Stomach (tissue), 4 donors: ENCODE results near the gene MRPL17.

Source experiments
- POLR2A ChIP-seq, 4 donors: fragments of 450-650 bp; IDR thresholded peaks; one replicate each; pipeline ENCODE4 v1.6.1; 2016; ENCODE audit warnings: antibody characterized with exemption in 4 of 4, control low read depth in 2 of 4, mild to moderate bottlenecking in 1 of 4, moderate library complexity in 1 of 4
- TF ChIP-seq, protein P1 (sequence below), 7 experiments: fragments of 450-650 bp in 4 of 7; fragments of 200-600 bp in 3 of 7; sonication (generic) in 3 of 7; IDR thresholded peaks; one replicate each; pipeline ENCODE4 v1.5.1; 2016 to 2019; ENCODE audit warnings: antibody characterized with exemption in 7 of 7, control low read depth in 2 of 7, mild to moderate bottlenecking in 1 of 7

DNA sequence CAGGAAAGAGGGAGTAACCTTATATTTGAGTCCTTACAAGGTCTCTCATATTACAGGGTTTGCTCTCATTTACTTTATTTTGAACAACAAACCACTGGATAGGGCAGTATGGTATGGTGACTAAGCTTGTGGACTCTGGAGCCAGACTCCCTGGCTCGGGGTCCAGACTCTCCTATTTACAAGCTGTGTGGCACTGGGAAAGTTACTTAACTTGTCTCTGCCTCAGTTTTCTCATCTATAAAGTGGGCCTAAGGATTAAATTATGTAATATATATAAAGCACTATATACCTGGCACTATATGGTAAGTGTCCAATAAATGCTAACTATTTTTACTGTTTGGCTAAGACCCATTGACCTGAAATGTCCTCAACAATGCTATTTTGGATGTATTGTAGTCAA is 25.8 kb downstream of the MRPL17 start:
- TF ChIP-seq POLR2A (IDR thresholded peaks at IDR 0.05) = no peak
- TF ChIP-seq, protein P1, sequence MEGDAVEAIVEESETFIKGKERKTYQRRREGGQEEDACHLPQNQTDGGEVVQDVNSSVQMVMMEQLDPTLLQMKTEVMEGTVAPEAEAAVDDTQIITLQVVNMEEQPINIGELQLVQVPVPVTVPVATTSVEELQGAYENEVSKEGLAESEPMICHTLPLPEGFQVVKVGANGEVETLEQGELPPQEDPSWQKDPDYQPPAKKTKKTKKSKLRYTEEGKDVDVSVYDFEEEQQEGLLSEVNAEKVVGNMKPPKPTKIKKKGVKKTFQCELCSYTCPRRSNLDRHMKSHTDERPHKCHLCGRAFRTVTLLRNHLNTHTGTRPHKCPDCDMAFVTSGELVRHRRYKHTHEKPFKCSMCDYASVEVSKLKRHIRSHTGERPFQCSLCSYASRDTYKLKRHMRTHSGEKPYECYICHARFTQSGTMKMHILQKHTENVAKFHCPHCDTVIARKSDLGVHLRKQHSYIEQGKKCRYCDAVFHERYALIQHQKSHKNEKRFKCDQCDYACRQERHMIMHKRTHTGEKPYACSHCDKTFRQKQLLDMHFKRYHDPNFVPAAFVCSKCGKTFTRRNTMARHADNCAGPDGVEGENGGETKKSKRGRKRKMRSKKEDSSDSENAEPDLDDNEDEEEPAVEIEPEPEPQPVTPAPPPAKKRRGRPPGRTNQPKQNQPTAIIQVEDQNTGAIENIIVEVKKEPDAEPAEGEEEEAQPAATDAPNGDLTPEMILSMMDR (IDR thresholded peaks at IDR 0.05) = no peak
